ENCODE data around the gene PTCH1. TPM values are rescaled to one million over a fixed set of nuclear protein-coding genes. Genes with fewer than 3 reads are reported as not detected.

PTCH1 gene
- total RNA-seq (10 to 100 TPM; 14.4 to 18.5 TPM), total RNA-seq (9.3 to 13.0 reads per million in 2 donors)

GRCh38 chr9:95516734-95517558, at the start of gene PTCH1:
Gene PTCH1 (minus strand): TSS chr9:95516971.
- H3K9me3 ChIP-seq (ENCODE audit: control insufficient read depth, low read length, poor library complexity, severe bottlenecking) = no peaks in the 10 kb centered on the region
- H3K27ac Mint-ChIP-seq = peak within 1 kb of the TSS; percentile 90
- peaks cover 23% of the 10 kb centered on the region for H3K4me1 Mint-ChIP-seq
- H3K27me3 Mint-ChIP-seq = peaks cover 30% of the 10 kb centered on the region
- DNase-seq = no peak
- H3K4me3 Mint-ChIP-seq = peak within 1 kb of the TSS; percentile 100
- peaks cover 3% of the 10 kb centered on the region for H3K36me3 Mint-ChIP-seq (ENCODE audit: low read depth)
- ATAC-seq = peak; percentile 76

- H3K9me3 ChIP-seq (ENCODE audit: control insufficient read depth, low read length, poor library complexity, severe bottlenecking) = no peaks in the 10 kb centered on the region
- Mint-ChIP-seq H3K27me3 (peaks cover 48% of the 10 kb centered on the region), H3K36me3 (ENCODE audit: low read depth) (no peaks in the 10 kb centered on the region), H3K4me3 (no peak overlapping the region), H3K27ac (no peak overlapping the region), H3K4me1 (no peaks in the 10 kb centered on the region)
- ATAC-seq (no peak), DNase-seq (no peak)
Measured at GRCh38 chr9:95565982-95566381, 49.2 kb upstream of the PTCH1 start.

- Mint-ChIP-seq H3K36me3 (ENCODE audit: low read depth) (no peaks in the 10 kb centered on the region), H3K4me3 (no peak overlapping the region), H3K4me1 (no peaks in the 10 kb centered on the region), H3K27ac (no peak overlapping the region), H3K27me3 (peaks cover 50% of the 10 kb centered on the region)
- ATAC-seq = no peak
- H3K9me3 ChIP-seq (ENCODE audit: control insufficient read depth, low read length, poor library complexity, severe bottlenecking) = no peaks in the 10 kb centered on the region
- no peak for DNase-seq
Measured at GRCh38 chr9:95561913-95562312, 45.1 kb upstream of the PTCH1 start.

- no peaks in the 10 kb centered on the region for H3K9me3 ChIP-seq (ENCODE audit: control insufficient read depth, low read length, poor library complexity, severe bottlenecking)
- Mint-ChIP-seq H3K4me1 (no peaks in the 10 kb centered on the region), H3K27ac (no peak overlapping the region), H3K4me3 (no peak overlapping the region), H3K27me3 (peaks cover 45% of the 10 kb centered on the region), H3K36me3 (ENCODE audit: low read depth) (peaks cover 2% of the 10 kb centered on the region)
- no peak for DNase-seq
- ATAC-seq = no peak
Measured at GRCh38 chr9:95557142-95557541, 40.4 kb upstream of the PTCH1 start.

DNA sequence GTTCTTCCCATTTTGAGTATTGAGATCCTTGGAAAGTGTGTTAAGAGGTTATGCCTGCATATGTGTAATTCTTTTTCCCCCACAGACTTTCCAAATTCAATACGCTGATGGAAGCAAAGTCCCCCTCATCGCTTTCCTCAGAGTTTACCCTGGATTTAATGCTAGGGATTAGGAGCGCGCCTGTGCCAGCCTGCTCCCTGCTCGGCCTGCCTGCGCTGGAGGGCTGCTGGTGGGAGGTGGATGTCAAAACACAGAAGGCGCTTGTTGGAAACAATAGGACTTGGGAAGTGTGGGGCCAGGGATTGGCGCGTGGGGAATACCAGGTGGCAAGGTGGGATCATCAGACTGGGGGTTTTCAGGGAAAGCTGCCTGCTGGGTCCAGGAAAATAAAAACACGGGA, 39.8 kb upstream of the PTCH1 start:
- H3K36me3 Mint-ChIP-seq (ENCODE audit: low read depth) = peaks cover 2% of the 10 kb centered on the region
- DNase-seq (no peak), ATAC-seq (no peak)
- H3K4me3 Mint-ChIP-seq = no peak overlapping the region
- H3K27ac Mint-ChIP-seq = no peak overlapping the region
- H3K9me3 ChIP-seq (ENCODE audit: control insufficient read depth, low read length, poor library complexity, severe bottlenecking) = no peaks in the 10 kb centered on the region
- H3K4me1 Mint-ChIP-seq = no peaks in the 10 kb centered on the region
- peaks cover 46% of the 10 kb centered on the region for H3K27me3 Mint-ChIP-seq

DNA sequence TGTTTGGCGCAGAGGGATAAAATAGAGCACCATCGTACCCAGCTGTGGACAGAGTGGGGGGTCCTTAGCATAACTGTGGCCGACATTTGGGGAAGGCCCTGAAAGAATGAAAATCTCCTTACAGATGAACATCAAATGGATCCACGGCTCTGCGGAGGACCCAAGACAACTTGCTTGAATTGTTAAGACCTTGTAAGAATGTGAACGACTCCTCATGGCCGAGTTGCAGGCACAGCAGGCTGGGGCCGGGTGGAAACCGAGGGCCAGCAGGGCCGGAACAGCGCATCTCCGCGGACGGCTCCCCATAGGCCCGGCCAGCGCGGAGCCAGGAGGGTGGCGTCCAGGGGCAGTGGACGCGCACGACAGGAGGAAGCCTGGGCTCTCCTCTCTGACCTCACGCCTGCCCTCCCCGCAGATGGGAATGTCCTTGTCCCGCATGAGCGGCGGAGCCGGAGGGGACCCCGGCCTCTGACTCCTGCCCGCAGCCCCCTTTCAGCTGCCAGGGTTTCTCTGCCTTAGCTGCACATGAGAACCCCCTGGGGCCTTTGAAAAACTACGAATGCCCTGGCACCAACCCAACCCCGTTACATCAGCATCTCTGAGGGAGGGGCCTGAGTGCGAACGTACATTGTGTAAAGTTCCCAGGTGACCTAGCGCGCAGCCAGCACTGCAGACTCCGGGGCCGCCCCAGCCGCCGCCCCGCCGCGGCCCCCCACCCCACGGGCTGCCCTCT, 36.2 kb upstream of the PTCH1 start:
- DNase-seq (no peak), ATAC-seq (peak; percentile 57)

GRCh38 chr9:95552255-95552654, 35.5 kb upstream of the PTCH1 start:
- Mint-ChIP-seq H3K27ac (no peak overlapping the region), H3K4me1 (no peaks in the 10 kb centered on the region), H3K27me3 (peaks cover 40% of the 10 kb centered on the region), H3K36me3 (ENCODE audit: low read depth) (peaks cover 2% of the 10 kb centered on the region), H3K4me3 (no peak overlapping the region)
- H3K9me3 ChIP-seq (ENCODE audit: control insufficient read depth, low read length, poor library complexity, severe bottlenecking) = no peaks in the 10 kb centered on the region
- ATAC-seq = no peak
- no peak for DNase-seq

More for the DNA sequence above, 36.2 kb upstream of the PTCH1 start:
- H3K4me3 Mint-ChIP-seq = no peak overlapping the region
- H3K36me3 Mint-ChIP-seq (ENCODE audit: low read depth) = peaks cover 2% of the 10 kb centered on the region
- no peak overlapping the region for H3K27ac Mint-ChIP-seq
- no peaks in the 10 kb centered on the region for H3K4me1 Mint-ChIP-seq
- peaks cover 42% of the 10 kb centered on the region for H3K27me3 Mint-ChIP-seq
- no peaks in the 10 kb centered on the region for H3K9me3 ChIP-seq (ENCODE audit: control insufficient read depth, low read length, poor library complexity, severe bottlenecking)

GRCh38 chr9:95551406-95551805, 34.6 kb upstream of the PTCH1 start:
- ATAC-seq (no peak), DNase-seq (no peak)
- H3K27me3 Mint-ChIP-seq = peaks cover 37% of the 10 kb centered on the region
- peaks cover 2% of the 10 kb centered on the region for H3K36me3 Mint-ChIP-seq (ENCODE audit: low read depth)
- H3K4me1 Mint-ChIP-seq = no peaks in the 10 kb centered on the region
- H3K27ac Mint-ChIP-seq = no peak overlapping the region
- H3K9me3 ChIP-seq (ENCODE audit: control insufficient read depth, low read length, poor library complexity, severe bottlenecking) = no peaks in the 10 kb centered on the region
- no peak overlapping the region for H3K4me3 Mint-ChIP-seq

GRCh38 chr9:95545831-95546567, 29.2 kb upstream of the PTCH1 start:
- H3K36me3 Mint-ChIP-seq (ENCODE audit: low read depth) = no peaks in the 10 kb centered on the region
- no peak for ATAC-seq
- no peak overlapping the region for H3K27ac Mint-ChIP-seq
- H3K4me1 Mint-ChIP-seq = no peaks in the 10 kb centered on the region
- no peaks in the 10 kb centered on the region for H3K9me3 ChIP-seq (ENCODE audit: control insufficient read depth, low read length, poor library complexity, severe bottlenecking)
- DNase-seq = no peak
- H3K27me3 Mint-ChIP-seq = peaks cover 22% of the 10 kb centered on the region
- H3K4me3 Mint-ChIP-seq = no peak overlapping the region

GRCh38 chr9:95533996-95534680, 17.4 kb upstream of the PTCH1 start:
- Mint-ChIP-seq H3K4me1 (no peaks in the 10 kb centered on the region), H3K27me3 (peaks cover 19% of the 10 kb centered on the region), H3K27ac (no peak overlapping the region), H3K4me3 (no peak overlapping the region), H3K36me3 (ENCODE audit: low read depth) (no peaks in the 10 kb centered on the region)
- H3K9me3 ChIP-seq (ENCODE audit: control insufficient read depth, low read length, poor library complexity, severe bottlenecking) = no peaks in the 10 kb centered on the region
- ATAC-seq (no peak), DNase-seq (no peak)

DNA sequence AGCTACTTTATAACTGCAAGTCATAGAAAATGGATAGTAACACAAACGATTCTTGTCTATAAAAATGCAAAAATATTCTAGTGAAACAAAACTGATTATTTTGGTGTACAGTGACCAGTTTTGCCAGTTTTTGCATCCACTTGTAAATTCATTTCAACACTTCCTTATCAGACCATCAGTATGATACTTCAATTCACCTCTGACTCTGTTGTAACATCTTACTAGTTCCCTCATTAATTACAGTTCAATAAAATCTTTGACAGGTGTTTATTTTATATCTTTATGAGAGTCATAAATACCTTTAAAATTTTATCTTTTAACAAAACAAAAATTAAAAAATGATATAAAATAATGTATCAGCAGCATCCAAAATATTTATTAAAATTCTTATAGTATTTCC, 13.1 kb upstream of the PTCH1 start:
- no peaks in the 10 kb centered on the region for H3K4me1 Mint-ChIP-seq
- no peak overlapping the region for H3K27ac Mint-ChIP-seq
- no peaks in the 10 kb centered on the region for H3K9me3 ChIP-seq (ENCODE audit: control insufficient read depth, low read length, poor library complexity, severe bottlenecking)
- H3K4me3 Mint-ChIP-seq = no peak overlapping the region
- peaks cover 50% of the 10 kb centered on the region for H3K27me3 Mint-ChIP-seq
- H3K36me3 Mint-ChIP-seq (ENCODE audit: low read depth) = no peaks in the 10 kb centered on the region
- ATAC-seq = no peak
- DNase-seq = no peak

GRCh38 chr9:95528908-95529502, 12.2 kb upstream of the PTCH1 start:
- no peaks in the 10 kb centered on the region for H3K9me3 ChIP-seq (ENCODE audit: control insufficient read depth, low read length, poor library complexity, severe bottlenecking)
- DNase-seq (no peak), ATAC-seq (no peak)
- Mint-ChIP-seq H3K27me3 (peaks cover 54% of the 10 kb centered on the region), H3K36me3 (ENCODE audit: low read depth) (no peaks in the 10 kb centered on the region), H3K27ac (no peak overlapping the region), H3K4me3 (no peak overlapping the region), H3K4me1 (no peaks in the 10 kb centered on the region)
